Fibroblast of lung (primary cell): ENCODE measurements around the gene NEDD4L. TPM values are rescaled to one million over a fixed set of nuclear protein-coding genes. Genes with fewer than 3 reads are reported as not detected.

Experiments
- DNase-seq, 2 donors: peaks; one replicate each; pipeline versions ENCODE4 v3.0.0 to v3.0.0-alpha.2; 2010; ENCODE audit warnings: low read depth in 2 of 2
- H2AFZ ChIP-seq: 2 replicates; pipeline ENCODE4 v1.5.1; 2012; ENCODE audit warnings: low read length, control low read depth, inconsistent platforms
- H3K27ac ChIP-seq: 2 replicates; pipeline ENCODE4 v1.5.1; 2011; ENCODE audit warnings: low read length, control low read depth; ENCODE audit not compliant: insufficient read depth
- H3K27me3 ChIP-seq: 2 replicates; pipeline ENCODE4 v1.5.1; 2011; ENCODE audit warnings: mild to moderate bottlenecking, low read length; ENCODE audit not compliant: control insufficient read depth, insufficient read depth
- H3K36me3 ChIP-seq: 2 replicates; pipeline ENCODE4 v1.5.1; 2011; ENCODE audit warnings: low read length; ENCODE audit not compliant: control insufficient read depth, insufficient read depth
- H3K4me1 ChIP-seq: 2 replicates; pipeline ENCODE4 v1.5.1; 2011; ENCODE audit warnings: low read length; ENCODE audit not compliant: control insufficient read depth, insufficient read depth; ENCODE audit errors: extremely low read depth
- H3K4me2 ChIP-seq: 2 replicates; pipeline ENCODE4 v1.5.1; 2011; ENCODE audit warnings: low read length, control low read depth; ENCODE audit not compliant: insufficient read depth; ENCODE audit errors: extremely low read depth
- H3K4me3 ChIP-seq, 4 experiments: fragments of 200-600 bp in 1 of 4; sonication (generic) in 1 of 4; replicated peaks in 1 of 4; 2 replicates each; pipeline ENCODE4 v1.5.1; 2011 to 2016; ENCODE audit warnings: low read length in 4 of 4, low read depth in 3 of 4, mild to moderate bottlenecking in 3 of 4, control low read depth in 2 of 4, inconsistent platforms in 1 of 4, mixed read lengths in 1 of 4; ENCODE audit not compliant: insufficient read depth in 1 of 4; ENCODE audit errors: control extremely low read depth in 1 of 4
- H3K79me2 ChIP-seq: 2 replicates; pipeline ENCODE4 v1.5.1; 2012; ENCODE audit warnings: mild to moderate bottlenecking, low read length, inconsistent platforms; ENCODE audit not compliant: control insufficient read depth, insufficient read depth
- H3K9ac ChIP-seq: 2 replicates; pipeline ENCODE4 v1.5.1; 2011; ENCODE audit warnings: mild to moderate bottlenecking, low read length, control low read depth; ENCODE audit not compliant: insufficient read depth
- H3K9me3 ChIP-seq: 2 replicates; pipeline ENCODE4 v1.5.1; 2012; ENCODE audit warnings: low read depth, low read length; ENCODE audit not compliant: control insufficient read depth, insufficient read depth
- H4K20me1 ChIP-seq: 2 replicates; pipeline ENCODE4 v1.5.1; 2011; ENCODE audit warnings: low read length; ENCODE audit not compliant: control insufficient read depth, insufficient read depth; ENCODE audit errors: extremely low read depth
- EZH2 ChIP-seq: IDR thresholded peaks from 2 replicates; pipeline ENCODE4 v1.5.1; 2012; ENCODE audit warnings: low read length, control low read depth, mild to moderate bottlenecking; ENCODE audit errors: missing control alignments
- polyA plus RNA-seq, 2 donors: library from polyadenylated mRNA; depleted of rRNA in 1 of 2; stranded (reverse) in 1 of 2; unstranded in 1 of 2; fragments of >200 nt; gene quantifications; 2 replicates each; pipeline ENCODE4 v1.2.1, GENCODE V29; 2011 to 2012; ENCODE audit warnings: missing spikeins in 1 of 2
- total RNA-seq: library from RNA; depleted of rRNA; stranded (reverse); fragments of >200 nt; gene quantifications from 2 replicates; pipeline ENCODE4 v1.2.1, GENCODE V29; 2014
- TF ChIP-seq, protein P1 (sequence below), 2 donors: IDR thresholded peaks in 1 of 2; conservative IDR thresholded peaks in 1 of 2; 1 replicate in 1 of 2; 2 replicates in 1 of 2; pipeline ENCODE4 v1.5.1; 2011 to 2012; ENCODE audit warnings: low read length in 2 of 2, control low read depth in 1 of 2, inconsistent platforms in 1 of 2, low read depth in 1 of 2, mild to moderate bottlenecking in 1 of 2

NEDD4L gene
- total and polyA plus RNA-seq, 2 donors (not counting 1 experiment from before 2014, with no cell fraction given): 5.5 to 18.7 TPM

DNA sequence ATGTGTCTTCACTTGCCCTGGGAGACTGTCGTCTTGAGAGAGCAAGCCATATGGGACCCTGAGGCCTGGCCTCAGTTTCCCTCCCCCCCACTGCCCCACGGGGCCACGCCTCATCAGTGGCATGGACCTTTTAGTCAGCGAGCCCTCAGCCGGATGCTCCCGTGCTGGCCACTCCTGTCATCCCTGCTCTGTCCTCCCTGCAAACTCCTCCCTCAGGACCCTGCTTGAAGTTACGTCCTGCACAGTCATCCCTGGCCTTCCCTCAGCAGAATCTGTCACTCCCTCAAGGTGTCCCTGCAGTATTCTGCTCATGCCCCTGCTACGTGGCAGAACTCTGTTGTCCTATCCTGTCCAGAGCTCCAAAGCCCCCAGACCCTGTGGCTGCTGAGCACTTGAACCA is 265.1 kb downstream of the NEDD4L start:
- no peaks in the 10 kb centered on the region for H3K79me2 ChIP-seq
- no peak overlapping the region for H3K27ac ChIP-seq
- H3K27me3 ChIP-seq: no peaks in the 10 kb centered on the region
- H3K4me2 ChIP-seq: no peak overlapping the region
- peaks cover 1% of the 10 kb centered on the region for H3K9me3 ChIP-seq
- TF ChIP-seq, protein P1, sequence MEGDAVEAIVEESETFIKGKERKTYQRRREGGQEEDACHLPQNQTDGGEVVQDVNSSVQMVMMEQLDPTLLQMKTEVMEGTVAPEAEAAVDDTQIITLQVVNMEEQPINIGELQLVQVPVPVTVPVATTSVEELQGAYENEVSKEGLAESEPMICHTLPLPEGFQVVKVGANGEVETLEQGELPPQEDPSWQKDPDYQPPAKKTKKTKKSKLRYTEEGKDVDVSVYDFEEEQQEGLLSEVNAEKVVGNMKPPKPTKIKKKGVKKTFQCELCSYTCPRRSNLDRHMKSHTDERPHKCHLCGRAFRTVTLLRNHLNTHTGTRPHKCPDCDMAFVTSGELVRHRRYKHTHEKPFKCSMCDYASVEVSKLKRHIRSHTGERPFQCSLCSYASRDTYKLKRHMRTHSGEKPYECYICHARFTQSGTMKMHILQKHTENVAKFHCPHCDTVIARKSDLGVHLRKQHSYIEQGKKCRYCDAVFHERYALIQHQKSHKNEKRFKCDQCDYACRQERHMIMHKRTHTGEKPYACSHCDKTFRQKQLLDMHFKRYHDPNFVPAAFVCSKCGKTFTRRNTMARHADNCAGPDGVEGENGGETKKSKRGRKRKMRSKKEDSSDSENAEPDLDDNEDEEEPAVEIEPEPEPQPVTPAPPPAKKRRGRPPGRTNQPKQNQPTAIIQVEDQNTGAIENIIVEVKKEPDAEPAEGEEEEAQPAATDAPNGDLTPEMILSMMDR (conservative IDR thresholded peaks at IDR 0.05 in 1 of 2, IDR thresholded peaks at IDR 0.05 in 1 of 2; ENCODE audit: low read depth in 1 of 2, low read length in 2 of 2): no peak
- TF ChIP-seq EZH2: no peak
- H3K9ac ChIP-seq: no peak overlapping the region
- H3K36me3 ChIP-seq: no peaks in the 10 kb centered on the region
- DNase-seq: no peak
- H3K4me3 ChIP-seq: no peak overlapping the region
- no peaks in the 10 kb centered on the region for H4K20me1 ChIP-seq
- H2AFZ ChIP-seq: no peak overlapping the region
- no peaks in the 10 kb centered on the region for H3K4me1 ChIP-seq

DNA sequence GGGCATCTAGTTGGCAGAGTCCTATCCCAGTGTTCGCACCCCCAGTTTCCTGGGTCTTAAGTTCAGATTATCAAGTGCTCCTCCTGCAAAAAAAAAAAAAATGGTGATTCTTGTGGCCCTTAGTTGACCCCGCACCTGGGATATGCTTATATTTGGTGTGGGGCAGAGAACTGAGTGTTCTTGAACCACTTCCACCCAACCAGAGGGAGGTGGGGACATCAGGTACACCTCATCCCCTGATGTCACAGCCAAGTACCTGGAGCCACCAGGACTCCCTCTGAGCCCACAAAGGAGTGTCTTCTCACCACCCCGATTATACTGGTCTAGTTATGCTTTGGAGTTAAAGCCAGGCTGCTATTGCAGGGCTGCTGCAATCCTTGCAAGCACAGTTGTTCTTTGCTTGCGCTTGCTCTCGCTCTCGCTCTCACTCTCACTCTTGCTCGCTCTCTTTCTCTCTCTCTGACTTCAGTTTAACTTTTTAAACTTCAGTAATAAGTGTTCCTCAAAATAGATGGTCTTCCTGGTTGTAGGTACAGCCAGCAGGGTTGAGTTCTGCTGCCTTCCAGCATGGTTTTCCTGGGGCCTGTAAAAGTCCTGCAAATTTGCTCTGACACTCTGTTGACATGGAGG is 265.7 kb downstream of the NEDD4L start:
- no peaks in the 10 kb centered on the region for H3K27me3 ChIP-seq
- no peaks in the 10 kb centered on the region for H3K4me1 ChIP-seq
- no peaks in the 10 kb centered on the region for H3K79me2 ChIP-seq
- no peak overlapping the region for H3K27ac ChIP-seq
- no peak overlapping the region for H3K9ac ChIP-seq
- no peak for TF ChIP-seq EZH2
- TF ChIP-seq, protein P1 (conservative IDR thresholded peaks at IDR 0.05 in 1 of 2, IDR thresholded peaks at IDR 0.05 in 1 of 2; ENCODE audit: low read depth in 1 of 2, low read length in 2 of 2): no peak
- peaks cover 1% of the 10 kb centered on the region for H3K9me3 ChIP-seq
- no peaks in the 10 kb centered on the region for H4K20me1 ChIP-seq
- H2AFZ ChIP-seq: no peak overlapping the region
- H3K4me3 ChIP-seq: no peak overlapping the region
- DNase-seq: no peak
- H3K4me2 ChIP-seq: no peak overlapping the region
- no peaks in the 10 kb centered on the region for H3K36me3 ChIP-seq

DNA sequence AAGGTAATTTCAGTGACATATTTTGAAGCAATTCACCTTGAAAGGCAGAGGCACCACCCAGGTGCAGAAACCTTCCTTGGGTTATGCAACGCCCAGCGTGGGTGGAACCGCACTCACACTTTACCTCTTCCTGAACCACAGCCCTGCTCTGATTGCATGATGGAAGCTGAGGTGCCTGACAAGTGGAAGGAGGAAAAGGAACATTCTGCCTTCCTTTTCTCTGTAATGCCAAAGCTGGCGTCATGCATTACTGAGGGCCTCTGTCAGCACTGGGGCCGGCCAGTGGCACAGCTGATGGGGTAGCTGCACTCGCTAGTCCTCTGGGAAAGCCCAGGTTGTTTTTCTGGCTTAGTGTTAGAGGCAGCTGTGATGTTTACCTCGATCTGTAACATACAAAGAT is 266.5 kb downstream of the NEDD4L start:
- Histone ChIP-seq H3K4me3 (no peak overlapping the region), H3K9ac (no peak overlapping the region), H4K20me1 (no peaks in the 10 kb centered on the region), H3K4me2 (no peak overlapping the region), H3K27me3 (no peaks in the 10 kb centered on the region), H3K27ac (no peak overlapping the region), H3K4me1 (peaks cover 2% of the 10 kb centered on the region), H3K79me2 (no peaks in the 10 kb centered on the region), H2AFZ (no peak overlapping the region), H3K9me3 (peaks cover 1% of the 10 kb centered on the region), H3K36me3 (no peaks in the 10 kb centered on the region)
- peak in 1 of 2 donors; percentile 63 for DNase-seq
- TF ChIP-seq EZH2: no peak
- TF ChIP-seq, protein P1 (conservative IDR thresholded peaks at IDR 0.05 in 1 of 2, IDR thresholded peaks at IDR 0.05 in 1 of 2; ENCODE audit: low read depth in 1 of 2, low read length in 2 of 2): no peak
